HG02981 (cell line): ENCODE data around the gene STOML1.

Experiments
- ATAC-seq: cut with Tn5 transposase; IDR thresholded peaks from one replicate; pipeline ENCODE4 v1.9.1; 2021; ENCODE audit warnings: mild to moderate bottlenecking, moderate library complexity; ENCODE audit not compliant: unreplicated experiment

STOML1 gene

DNA sequence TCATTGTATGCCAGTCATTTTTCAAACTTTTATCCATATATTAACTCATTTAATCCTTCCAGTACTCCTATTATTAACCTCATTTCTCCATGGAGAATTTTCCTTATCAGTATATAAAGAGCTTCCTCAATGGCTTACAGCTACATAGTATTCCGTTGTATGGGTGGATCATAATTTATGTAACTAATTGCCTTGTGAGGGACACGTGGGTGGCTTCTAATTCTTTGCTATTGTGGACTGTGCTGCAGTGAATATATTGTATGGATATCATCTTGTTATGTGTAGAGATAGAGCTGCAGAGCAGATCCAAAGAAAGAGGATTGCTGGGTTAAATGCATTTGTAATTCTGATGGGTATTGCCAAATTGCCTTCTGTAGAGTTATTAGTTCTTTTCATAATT is 27.6 kb upstream of the STOML1 start:
- ATAC-seq: no peak

- no peak for ATAC-seq
These were observed 21.3 kb upstream of the STOML1 start for GRCh38 chr15:74013374-74013894.

DNA sequence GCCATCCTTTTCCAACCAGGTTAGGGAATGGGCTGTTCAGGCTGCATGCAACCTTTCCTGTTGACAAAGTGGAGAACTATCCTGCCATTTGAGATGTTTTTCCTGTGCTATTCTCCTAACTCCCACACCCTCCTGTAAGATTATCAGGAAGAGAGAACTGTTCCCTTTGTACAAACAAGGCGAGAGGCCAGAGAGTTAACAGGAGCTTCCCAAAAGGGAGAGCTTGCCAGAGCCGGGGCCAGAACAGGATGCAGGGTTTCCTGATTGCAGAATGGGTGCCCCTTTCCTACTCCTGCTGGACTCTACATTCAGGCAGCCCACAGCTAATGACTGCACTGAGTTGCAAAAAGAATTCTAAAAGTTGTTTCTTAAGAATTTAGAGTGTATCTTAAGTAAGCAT is 19.5 kb upstream of the STOML1 start:
- ATAC-seq: no peak

GRCh38 chr15:74010929-74011540 is 18.9 kb upstream of the STOML1 start:
- ATAC-seq: no peak

DNA sequence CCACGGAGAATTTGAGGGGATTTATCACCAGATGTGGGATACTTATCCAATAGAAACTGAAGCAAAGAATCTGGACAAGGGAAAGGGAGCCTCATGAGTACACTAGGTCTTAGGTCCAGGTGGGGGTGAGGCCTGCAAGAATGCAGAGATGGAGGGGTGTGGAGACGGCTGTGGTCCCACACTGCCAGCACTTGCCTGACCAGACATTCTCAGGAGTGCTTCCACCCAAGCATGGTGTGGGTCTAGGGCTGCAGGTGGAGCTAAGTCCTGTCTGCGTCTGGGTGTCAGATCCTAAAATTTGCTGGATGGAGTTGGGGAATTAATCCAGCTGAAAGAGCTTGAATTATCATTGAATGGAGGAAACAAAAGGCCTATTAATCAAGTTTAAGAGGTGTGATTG is 16.8 kb upstream of the STOML1 start:
- no peak for ATAC-seq

- ATAC-seq: no peak
These were observed 15.8 kb upstream of the STOML1 start for GRCh38 chr15:74007820-74008371.

DNA sequence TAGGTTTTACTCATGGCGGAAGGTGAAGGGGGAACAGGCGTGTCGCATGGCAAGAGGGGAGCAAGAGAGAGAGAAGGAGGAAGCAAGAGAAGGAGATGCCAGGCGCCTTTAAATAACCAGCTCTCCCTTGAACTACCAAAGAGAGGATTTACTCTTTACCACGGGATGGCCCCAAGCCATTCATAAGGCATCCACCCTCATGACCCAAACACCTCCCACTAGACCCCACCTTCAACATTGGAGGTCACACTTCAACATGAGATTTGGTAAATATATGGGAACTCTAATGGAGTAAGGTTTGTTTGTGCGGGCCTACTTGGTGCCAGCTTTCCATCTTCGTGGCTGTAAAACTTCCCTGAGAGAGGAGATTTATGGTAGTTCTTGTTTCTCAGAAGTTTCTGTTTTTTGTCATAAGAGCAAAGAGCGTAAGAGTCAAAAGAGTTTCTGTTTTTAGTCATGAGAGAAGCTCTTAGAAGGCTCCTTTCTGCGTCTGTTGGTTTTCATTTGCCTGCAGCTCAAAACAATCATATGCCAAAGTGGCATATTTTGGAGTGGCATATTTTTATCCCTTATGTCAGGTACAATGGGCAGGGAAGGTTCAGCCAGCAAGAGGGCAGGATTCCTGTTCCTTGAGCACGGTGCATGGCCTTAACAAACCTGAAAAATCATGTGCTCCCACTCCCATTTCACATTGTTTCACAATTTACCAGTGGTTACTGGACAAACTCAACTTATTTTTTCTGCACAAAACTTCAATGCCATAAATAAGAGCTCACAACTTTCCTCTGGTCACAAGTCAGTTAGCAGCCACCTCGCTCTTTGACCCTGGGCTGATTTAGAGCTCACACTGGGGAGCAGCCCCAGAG is 14.9 kb upstream of the STOML1 start:
- no peak for ATAC-seq

DNA sequence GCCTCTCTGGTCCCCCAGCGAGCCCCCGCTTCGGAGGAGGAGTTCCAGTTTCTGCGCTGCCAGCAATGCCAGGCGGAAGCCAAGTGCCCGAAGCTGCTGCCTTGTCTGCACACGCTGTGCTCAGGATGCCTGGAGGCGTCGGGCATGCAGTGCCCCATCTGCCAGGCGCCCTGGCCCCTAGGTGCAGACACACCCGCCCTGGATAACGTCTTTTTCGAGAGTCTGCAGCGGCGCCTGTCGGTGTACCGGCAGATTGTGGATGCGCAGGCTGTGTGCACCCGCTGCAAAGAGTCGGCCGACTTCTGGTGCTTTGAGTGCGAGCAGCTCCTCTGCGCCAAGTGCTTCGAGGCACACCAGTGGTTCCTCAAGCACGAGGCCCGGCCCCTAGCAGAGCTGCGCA is 5.9 kb upstream of the STOML1 start:
- ATAC-seq: no peak

DNA sequence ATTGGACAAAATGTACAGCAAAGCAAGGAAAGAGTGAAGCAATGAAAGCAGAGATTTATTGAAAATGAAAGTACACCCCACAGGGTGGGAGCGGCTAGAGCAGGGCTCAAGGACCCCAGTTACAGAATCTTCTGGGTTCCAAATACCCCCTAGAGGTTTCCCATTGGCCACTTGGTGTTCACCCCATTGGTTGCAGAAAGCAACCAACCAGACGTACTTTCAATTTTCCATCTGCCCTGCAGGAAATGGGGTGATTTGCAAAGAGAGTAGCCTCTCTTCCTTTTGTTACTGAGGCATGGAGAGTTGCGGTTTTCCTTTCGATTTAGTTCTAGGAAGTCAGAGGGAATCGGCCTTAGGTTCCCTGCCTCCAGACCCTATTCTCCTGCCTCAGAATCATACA is 4.8 kb upstream of the STOML1 start:
- ATAC-seq: no peak

DNA sequence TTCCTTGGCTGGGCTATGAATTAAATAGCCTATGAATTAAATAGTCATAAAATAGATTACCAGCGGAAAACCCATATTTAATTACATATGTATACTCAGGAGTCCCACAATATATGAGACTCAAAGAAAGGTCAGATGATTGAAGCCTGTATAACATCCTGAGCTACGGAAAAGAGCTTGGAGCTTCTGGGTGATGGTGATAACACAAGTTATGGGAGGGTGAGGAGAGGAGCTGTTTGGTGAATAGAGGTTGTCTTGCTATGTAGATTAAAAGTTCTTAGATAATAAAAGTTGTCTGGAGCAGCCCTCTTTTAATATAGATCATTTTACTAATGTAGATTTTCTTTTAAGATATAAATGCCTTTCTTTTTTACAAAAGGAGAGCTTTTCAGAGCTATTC is 4.2 kb upstream of the STOML1 start:
- no peak for ATAC-seq

DNA sequence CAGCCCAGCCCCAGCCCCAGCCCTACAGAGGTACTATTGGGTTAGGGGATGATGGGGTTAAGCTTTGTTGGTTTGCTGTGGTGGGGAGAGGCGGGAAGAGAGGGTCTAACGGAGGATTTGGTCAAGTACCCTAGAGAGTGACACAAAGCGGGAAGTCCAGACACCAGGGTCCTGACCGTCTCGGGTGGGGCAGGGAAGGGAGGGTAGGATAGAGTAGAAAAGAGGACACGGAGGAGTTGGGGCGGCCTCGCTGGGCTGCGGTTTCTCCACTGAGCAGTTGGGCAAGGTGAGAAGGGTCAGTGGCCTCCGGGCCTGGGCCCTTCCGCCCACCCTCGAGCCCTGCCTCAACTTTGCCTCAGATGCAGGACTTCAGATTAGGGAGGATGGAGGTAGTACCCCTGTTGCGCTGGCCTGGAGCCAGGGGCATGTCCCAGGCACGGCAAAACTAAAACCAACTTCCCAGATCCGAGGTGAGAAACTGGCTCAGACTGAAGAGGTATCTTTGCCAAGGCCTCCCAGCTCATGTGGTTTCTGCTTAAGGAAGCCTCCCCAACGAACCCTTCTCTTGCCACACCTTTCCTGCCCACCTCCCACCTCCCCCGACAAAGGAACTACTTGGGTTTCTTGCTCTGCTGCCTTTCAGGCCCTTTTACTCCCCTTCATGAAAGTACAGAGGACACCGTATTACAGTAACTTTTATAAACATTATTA is 3.0 kb upstream of the STOML1 start:
- ATAC-seq: no peak

- peak; percentile 65 for ATAC-seq
These were observed 2.4 kb upstream of the STOML1 start, which contains the start of gene PML for GRCh38 chr15:73994413-73994883. Gene PML (plus strand): TSS chr15:73994716. CDS start chr15:73994813, 97 bp downstream.

DNA sequence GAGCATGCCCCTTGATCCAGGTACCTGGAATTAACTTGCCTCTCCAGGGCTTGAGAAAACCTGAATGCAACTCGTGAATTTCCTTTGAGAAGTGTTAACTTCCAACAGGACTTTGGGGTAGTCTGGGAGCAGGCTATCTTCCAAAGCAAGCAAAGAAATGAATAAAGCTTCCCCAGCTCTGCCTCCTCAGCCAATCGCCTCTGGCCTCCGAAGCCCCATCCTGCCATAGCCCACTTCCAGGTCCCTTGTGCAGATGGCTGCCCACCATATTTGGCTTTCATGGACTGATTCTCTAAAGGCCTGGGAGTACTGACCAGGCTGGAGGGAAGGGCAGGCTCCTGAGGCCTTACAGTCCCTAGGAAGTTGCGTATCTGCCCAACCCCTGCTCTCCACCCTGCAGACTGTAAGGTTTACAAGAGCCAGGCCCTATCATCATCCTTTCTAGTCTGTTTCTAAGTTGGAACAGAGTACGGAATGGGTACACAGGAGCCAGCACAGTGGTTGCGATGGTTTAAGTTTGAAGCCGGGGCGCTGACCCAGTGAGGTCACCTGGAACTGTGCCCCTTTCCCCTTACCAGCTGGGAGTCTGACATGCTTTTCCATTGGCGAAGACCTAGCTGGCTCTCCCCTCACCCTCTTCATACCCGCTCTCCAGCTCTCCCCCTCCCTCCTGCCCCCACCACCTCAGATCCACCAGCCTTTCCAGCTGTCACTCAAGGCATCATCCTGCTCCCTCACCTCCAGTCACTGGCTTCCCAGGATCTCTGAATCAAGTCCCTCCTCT is 1.3 kb upstream of the STOML1 start:
- no peak for ATAC-seq

DNA sequence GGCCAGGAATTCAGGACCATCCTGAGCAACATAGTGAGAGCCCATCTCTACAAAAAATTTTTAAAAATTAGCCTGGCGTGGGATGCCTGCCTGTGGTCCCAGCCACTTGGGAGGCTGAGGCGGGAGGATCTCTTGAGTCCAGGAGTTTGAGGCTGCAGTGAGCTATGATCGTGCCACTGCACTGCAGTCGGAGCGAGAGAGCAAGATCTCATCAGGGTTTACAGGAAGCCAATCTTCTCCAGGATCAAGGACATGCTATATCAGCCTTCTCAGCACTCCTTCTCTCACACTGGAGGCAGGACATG is 451 bp upstream of the STOML1 start:
- ATAC-seq: no peak

- no peak for ATAC-seq
These were observed 835 bp downstream of the STOML1 start for GRCh38 chr15:73991260-73991659.

DNA sequence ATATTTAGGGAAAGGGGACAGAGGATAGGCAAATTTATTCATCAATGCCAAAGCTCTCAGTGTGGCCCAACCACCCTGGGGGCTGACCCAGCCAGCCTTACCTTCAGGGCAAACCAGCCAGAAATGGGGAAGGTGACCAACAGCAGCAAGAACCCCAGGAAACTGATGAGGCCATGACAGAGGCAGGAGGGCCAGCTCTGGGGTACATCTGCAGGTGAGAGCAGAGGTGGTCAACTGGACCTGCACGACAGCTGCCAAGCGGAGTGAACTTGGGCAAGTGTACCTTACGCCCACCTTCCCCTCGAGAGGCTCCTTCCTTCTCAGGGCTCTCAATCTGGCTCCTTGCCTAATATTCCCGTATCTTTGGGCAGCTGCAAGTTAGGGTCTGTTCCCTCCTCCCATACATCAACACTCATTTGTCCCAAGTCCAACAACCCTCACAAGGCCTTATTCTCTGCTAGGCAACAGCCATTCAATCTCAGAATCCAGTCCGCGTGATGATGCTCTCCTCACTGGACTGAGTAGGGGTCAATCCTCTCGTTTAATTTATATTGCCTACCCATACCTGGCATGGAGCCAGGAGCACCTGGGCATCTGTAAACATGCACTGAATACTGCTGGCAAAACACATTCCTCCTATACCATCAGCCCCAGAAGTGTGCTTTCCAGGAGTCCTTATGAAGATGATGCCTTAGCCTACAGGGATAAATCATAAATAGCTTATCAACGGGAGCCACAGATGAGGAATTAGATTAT is 1.7 kb downstream of the STOML1 start:
- ATAC-seq: no peak

GRCh38 chr15:73989001-73989798 is 2.9 kb downstream of the STOML1 start:
- ATAC-seq: no peak

- no peak for ATAC-seq
These were observed 3.6 kb downstream of the STOML1 start for GRCh38 chr15:73988445-73988969.
